ENCODE results near the gene EPS8L1. TPM values are rescaled to one million over a fixed set of nuclear protein-coding genes. Genes with fewer than 3 reads are reported as not detected.

Gene EPS8L1
- total and polyA plus RNA-seq, 2 of the 4 experiments (the other 2 are of a cell fraction): 0.90 to 2.9 TPM

GRCh38 chr19:55050749-55051532 lies 24.7 kb upstream of the EPS8L1 start:
- Histone ChIP-seq H2AK5ac (ENCODE audit: low read depth, low read length) (no peak overlapping the region), H4K5ac (ENCODE audit: low read depth, low read length) (no peak overlapping the region), H3K36me3 (ENCODE audit: control insufficient read depth, insufficient read depth, low read length) (peaks cover 43% of the 10 kb centered on the region), H3K79me1 (ENCODE audit: low read depth in 1 of 2, low read length in 2 of 2) (no peaks in the 10 kb centered on the region), H3K56ac (ENCODE audit: extremely low read depth, insufficient read depth, low read length) (no peak overlapping the region), H2BK120ac (ENCODE audit: low read depth, low read length) (no peak overlapping the region), H4K91ac (ENCODE audit: insufficient read depth, low read depth, low read length) (no peak overlapping the region), H3K4me3 (ENCODE audit: insufficient read depth, low read depth, low read length) (no peak overlapping the region), H4K8ac (ENCODE audit: low read depth in 2 of 2, low read length in 2 of 2) (no peak overlapping the region), H3K27me3 (ENCODE audit: control insufficient read depth, insufficient read depth, low read length) (no peaks in the 10 kb centered on the region), H4K20me1 (ENCODE audit: insufficient read depth, low read length) (no peaks in the 10 kb centered on the region), H3K4me2 (ENCODE audit: low read depth, low read length) (no peak overlapping the region), H2BK20ac (ENCODE audit: low read depth, low read length) (no peak overlapping the region), H3K23ac (ENCODE audit: low read depth, low read length) (no peak overlapping the region), H3K27ac (ENCODE audit: insufficient read depth, low read length) (no peak overlapping the region), H2AK9ac (replicated peaks; ENCODE audit: low read depth, low read length, poor library complexity) (no peak overlapping the region), H3K9ac (ENCODE audit: low read depth, low read length) (no peak overlapping the region), H2AFZ (replicated peaks; ENCODE audit: low read length, poor library complexity) (no peak overlapping the region), H3K14ac (replicated peaks; ENCODE audit: low read depth, low read length) (no peak overlapping the region), H2BK15ac (ENCODE audit: low read depth, low read length) (no peak overlapping the region), H3K4me1 (ENCODE audit: control insufficient read depth, insufficient read depth, low read length) (no peaks in the 10 kb centered on the region), H2BK5ac (ENCODE audit: low read depth, low read length, poor library complexity, severe bottlenecking) (no peak overlapping the region), H3K4ac (ENCODE audit: low read depth, low read length) (no peak overlapping the region), H3K9me1 (ENCODE audit: insufficient read depth, low read length) (peaks cover 4% of the 10 kb centered on the region; the same call in 1 of the 2 replicates), H3K9me3 (ENCODE audit: control insufficient read depth, insufficient read depth, low read length) (no peaks in the 10 kb centered on the region), H3K18ac (ENCODE audit: low read depth, low read length) (no peak overlapping the region)
- 91% methylated on average over 4 of the region's 25 CpGs; no CpG with 5 or more reads in 1 of the 2 experiments for WGBS, 2 experiments (ENCODE audit: extremely low coverage in 2 of 2, insufficient read length in 1 of 2)
- in situ Hi-C loops (cut with MboI; ENCODE audit: low sequenced_read_pairs): no loop called here
- DNase-seq (no peak), ATAC-seq (ENCODE audit: low read depth) (no peak)
- BruUV-seq (replicated peaks): no TSS peak
- ChIA-PET POLR2A (ENCODE audit: unreplicated experiment) (no interaction called here), CTCF (no interaction called here)
- TF ChIP-seq MAZ (IDR thresholded peaks at IDR 0.05; ENCODE audit: borderline replicate concordance, low read depth, low read length): no peak
- no peak for TF ChIP-seq CEBPB (IDR thresholded peaks at IDR 0.05; ENCODE audit: low read depth, low read length)
- no peak for TF ChIP-seq RAD21 (IDR thresholded peaks at IDR 0.05; ENCODE audit: low read length)
- TF ChIP-seq RFX5 (IDR thresholded peaks at IDR 0.05; ENCODE audit: low read depth, low read length): no peak
- TF ChIP-seq ELK1 (IDR thresholded peaks at IDR 0.05; ENCODE audit: borderline replicate concordance, low read depth, low read length): no peak
- TF ChIP-seq SMC3 (IDR thresholded peaks at IDR 0.05; ENCODE audit: low read depth, low read length): no peak
- no peak for TF ChIP-seq BHLHE40 (IDR thresholded peaks at IDR 0.05; ENCODE audit: low read depth, low read length)
- intact Hi-C loops (cut with micrococcal nuclease): no loop called here
- dilution Hi-C loops (cut with HindIII; ENCODE audit: low sequenced_read_pairs, unreplicated experiment): no loop called here
